NOMO-1 treated with DMSO at 0.1 percent for 48 hours (cell line): Measurements from ENCODE around the gene DLG4.

Experiments used
- DNase-seq: peaks from one replicate; lab custom pipeline; 2025; ENCODE audit not compliant: unreplicated experiment; lab: John Stamatoyannopoulos, UW

DLG4 gene

GRCh38 chr17:7233701-7234082 lies 14.1 kb upstream of the DLG4 start:
- no peak for DNase-seq

- DNase-seq: no peak
Measured at GRCh38 chr17:7232114-7232513, 12.5 kb upstream of the DLG4 start.

GRCh38 chr17:7229504-7229903 lies 9.9 kb upstream of the DLG4 start:
- no peak for DNase-seq

GRCh38 chr17:7228920-7229319 lies 9.3 kb upstream of the DLG4 start:
- no peak for DNase-seq

GRCh38 chr17:7226721-7227710 lies 7.4 kb upstream of the DLG4 start:
- no peak for DNase-seq

- no peak for DNase-seq
Measured at GRCh38 chr17:7225711-7226331, 6.2 kb upstream of the DLG4 start.

- DNase-seq: no peak
Measured at GRCh38 chr17:7224661-7225111, 5.0 kb upstream of the DLG4 start.

GRCh38 chr17:7224110-7224509 lies 4.5 kb upstream of the DLG4 start:
- DNase-seq: no peak

- no peak for DNase-seq
Measured at GRCh38 chr17:7223375-7223774, 3.7 kb upstream of the DLG4 start.

- DNase-seq: no peak
Measured at GRCh38 chr17:7222972-7223292, 3.3 kb upstream of the DLG4 start.

GRCh38 chr17:7222093-7222971 lies 2.7 kb upstream of the DLG4 start:
- no peak for DNase-seq

- no peak for DNase-seq
Measured at GRCh38 chr17:7221278-7222092, 1.8 kb upstream of the DLG4 start.

GRCh38 chr17:7220593-7221277 lies 1.1 kb upstream of the DLG4 start:
- peak; percentile 66 for DNase-seq

GRCh38 chr17:7219229-7219811 lies 316 bp downstream of the DLG4 start:
- DNase-seq: no peak

GRCh38 chr17:7218758-7219157 lies 878 bp downstream of the DLG4 start:
- no peak for DNase-seq

- no peak for DNase-seq
Measured at GRCh38 chr17:7218166-7218565, 1.5 kb downstream of the DLG4 start.

GRCh38 chr17:7217113-7217987 lies 2.3 kb downstream of the DLG4 start:
- peak; percentile 68 for DNase-seq

- DNase-seq: no peak
Measured at GRCh38 chr17:7216242-7217112, 3.2 kb downstream of the DLG4 start.
